GM18868 (cell line): Measurements from ENCODE around the gene PDLIM7.
"Not testable (repeated sequence)": the region's sequence is repeated elsewhere in the genome, so short reads cannot be mapped to it uniquely, and the experiment has no call there.

Source experiments
- ATAC-seq: cut with Tn5 transposase; IDR thresholded peaks from one replicate; pipeline ENCODE4 v1.9.1; 2021; ENCODE audit warnings: mild to moderate bottlenecking, moderate library complexity; ENCODE audit not compliant: unreplicated experiment

Gene PDLIM7, protein sequence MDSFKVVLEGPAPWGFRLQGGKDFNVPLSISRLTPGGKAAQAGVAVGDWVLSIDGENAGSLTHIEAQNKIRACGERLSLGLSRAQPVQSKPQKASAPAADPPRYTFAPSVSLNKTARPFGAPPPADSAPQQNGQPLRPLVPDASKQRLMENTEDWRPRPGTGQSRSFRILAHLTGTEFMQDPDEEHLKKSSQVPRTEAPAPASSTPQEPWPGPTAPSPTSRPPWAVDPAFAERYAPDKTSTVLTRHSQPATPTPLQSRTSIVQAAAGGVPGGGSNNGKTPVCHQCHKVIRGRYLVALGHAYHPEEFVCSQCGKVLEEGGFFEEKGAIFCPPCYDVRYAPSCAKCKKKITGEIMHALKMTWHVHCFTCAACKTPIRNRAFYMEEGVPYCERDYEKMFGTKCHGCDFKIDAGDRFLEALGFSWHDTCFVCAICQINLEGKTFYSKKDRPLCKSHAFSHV

DNA sequence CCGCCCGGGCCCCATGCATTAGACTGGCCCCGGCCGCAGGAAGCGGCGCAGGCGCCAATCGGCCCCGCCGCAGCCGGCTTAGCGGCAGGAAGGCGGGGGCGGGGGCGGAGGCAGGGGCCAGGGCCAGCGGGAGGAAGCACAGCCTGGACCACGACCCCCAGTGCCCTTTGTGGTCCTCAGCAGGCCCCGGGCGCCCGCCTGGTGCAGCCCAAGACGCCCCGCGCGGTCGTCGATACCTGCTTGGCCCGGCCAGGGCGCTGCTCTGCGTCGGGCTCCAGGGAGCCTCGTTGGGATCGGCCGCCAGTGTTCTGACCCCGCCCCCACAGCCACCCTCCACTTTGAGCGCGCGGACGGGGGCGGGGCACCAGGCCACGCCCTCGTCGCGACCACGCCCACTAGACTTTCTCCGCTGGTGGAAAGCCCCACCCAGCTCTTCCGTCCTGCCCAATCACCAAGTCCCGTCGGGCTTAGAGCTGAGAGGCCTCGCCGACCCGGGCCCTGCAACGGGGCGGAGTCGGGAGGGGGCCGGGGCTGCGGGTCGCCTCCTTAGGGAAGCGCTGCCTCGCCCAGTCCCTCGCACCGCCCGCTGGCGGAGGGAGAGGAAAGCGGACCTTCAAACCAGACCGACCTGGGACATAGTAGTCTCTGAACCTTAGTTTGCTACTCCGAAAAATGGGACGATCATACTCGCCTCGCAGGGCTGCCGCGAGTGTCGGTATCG, at the start of gene PDLIM7:
Gene PDLIM7 (minus strand): TSS at position 313 of the 721 bp plus-strand sequence. CDS start 1,092 bp downstream, outside the sequence.
- ATAC-seq = peak; percentile 72

DNA sequence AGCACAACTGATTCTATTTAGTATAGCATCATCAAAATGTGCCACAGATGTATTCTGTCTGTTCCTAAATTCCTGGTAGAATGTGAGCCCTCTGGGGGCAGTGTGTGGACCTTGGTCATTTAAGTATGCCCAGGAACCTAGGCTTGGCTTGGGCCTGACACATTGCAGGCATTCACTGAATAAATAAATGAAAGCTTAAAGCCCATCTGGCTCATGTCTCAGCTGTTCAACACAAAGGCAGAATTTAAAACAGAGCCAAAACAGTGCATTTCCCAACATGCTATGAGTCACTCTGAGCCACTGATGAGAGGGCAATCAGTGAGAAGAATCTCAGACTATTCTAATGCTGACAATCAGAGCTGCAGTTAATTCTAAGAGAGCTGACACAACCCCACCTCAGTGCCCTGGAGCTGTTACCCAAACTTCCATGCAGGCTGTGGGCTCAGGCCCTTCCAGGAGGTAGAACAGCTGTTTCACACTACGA, 48.9 kb upstream of the PDLIM7 start:
- ATAC-seq = no peak

DNA sequence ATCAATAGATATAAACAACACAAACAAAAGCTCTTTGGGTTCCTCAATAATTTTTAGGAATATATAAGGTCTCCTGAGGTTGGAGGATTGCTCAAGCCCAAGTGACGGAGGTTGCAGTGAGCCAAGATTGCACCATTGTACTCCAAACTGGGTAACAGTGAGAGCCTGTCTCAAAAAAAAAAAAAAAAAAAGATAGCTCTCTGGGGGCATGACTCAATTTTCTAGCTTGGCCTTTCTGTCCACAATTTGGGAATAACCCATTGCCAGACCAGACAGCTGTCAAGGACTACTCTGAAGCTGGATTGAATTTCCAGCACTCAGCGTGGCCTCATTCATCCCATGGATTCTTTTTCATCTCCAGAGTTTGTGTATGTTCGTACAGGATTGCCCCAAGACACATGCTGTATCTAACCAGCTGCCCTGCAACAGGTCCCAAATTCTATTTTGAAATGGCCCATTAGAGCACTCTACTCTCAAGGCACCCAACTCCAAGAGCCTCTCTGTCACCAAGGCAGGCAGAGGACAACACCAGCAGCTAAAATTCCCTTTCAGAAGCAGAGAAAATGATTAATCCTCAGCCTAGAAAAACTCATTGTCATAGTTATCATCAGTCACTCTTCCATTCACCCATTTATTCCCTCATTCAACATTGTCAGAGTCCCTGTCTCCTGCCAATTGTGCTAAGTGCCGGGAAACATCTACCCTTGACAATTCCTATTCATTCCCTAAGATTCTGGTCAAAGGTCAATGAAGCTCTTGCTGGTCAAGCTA, 48.3 kb upstream of the PDLIM7 start:
- ATAC-seq = no peak

DNA sequence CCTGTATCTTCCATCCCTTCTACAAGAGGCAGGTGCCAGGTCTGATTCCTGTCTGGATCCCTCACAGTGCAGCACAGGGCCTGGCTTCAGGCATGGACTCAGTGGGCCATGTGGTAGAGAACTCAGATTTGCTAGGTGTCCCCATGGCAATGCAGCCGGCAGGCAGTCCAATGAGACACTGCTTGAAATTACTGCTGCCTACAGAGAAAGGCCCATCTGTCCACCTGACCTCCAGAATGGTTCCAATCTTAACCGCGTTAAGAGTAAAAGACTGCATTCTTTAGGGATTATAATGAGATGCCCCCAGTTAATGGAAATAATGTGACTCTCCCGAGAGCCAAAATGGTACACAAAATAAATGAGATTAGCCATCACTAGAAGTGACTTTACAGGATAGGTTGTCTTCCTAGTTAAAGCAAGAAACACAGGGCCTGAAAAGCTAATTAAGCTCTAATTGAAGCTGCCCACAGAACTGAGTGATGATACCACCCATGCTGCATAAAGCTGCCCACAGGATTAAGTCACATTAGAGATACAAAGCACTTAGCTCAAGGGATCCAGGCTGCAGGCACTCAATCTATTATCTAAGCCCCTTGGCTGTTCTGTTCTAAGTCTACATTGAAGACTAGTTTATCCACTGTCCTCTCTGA, 45.5 kb upstream of the PDLIM7 start:
- ATAC-seq = no peak

DNA sequence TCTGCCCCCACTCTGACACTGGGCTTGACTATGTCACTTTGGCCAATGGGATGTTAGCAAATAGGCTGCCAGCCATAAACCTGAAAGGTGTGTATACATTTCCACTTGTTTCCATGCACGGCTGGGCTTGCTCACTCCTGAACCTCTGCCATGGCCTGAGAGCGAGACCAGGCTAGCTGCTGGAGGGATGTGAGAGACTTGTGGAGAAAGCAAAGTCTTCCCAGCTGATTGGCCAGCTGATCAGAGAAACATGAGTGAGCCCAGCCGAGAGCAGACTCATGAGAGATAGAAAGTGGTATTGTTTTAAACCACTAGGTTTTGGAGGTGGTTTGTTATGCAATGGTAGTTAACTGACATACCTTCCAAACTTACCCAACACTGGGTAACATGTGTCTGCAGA, 43.0 kb upstream of the PDLIM7 start:
- ATAC-seq = no peak

DNA sequence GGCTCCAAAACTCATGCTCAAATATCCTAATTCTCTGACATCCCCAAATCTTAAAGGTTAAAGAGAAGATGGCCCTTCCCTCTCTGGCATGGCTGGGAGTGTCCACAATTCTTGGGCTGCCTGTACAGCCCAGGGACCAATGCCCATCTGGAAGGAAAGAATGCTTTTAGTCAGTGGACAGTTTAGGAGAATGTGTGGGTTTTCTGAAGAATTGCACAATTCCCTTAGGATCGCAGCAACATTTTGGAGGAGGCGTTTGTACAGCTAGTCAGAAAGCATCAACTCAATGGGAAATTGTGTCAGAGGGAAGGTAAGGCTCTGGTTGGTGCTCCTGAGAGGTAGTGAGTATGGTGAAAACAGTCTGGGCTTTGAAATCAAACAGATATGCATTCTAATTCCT, 42.0 kb upstream of the PDLIM7 start:
- ATAC-seq = no peak

DNA sequence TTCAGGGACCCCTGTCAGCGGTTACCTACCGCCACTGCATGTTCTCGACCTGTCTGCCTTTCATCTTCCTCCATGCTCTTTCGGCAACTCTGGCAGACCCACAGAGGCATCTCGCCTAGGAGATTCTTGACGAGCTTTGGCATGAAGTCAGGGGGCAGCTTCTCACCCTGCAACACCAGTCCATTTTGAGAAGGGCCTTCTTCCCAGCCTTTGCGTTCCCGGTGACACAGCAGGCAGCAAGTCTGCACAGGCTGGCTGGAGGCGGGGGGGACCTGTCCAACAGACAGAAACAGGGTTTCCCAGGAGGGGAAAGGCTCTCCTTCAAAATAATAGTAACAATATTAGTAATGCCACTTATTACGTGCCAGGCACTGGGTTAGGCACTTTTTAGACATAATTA, 41.5 kb upstream of the PDLIM7 start:
- no peak for ATAC-seq

DNA sequence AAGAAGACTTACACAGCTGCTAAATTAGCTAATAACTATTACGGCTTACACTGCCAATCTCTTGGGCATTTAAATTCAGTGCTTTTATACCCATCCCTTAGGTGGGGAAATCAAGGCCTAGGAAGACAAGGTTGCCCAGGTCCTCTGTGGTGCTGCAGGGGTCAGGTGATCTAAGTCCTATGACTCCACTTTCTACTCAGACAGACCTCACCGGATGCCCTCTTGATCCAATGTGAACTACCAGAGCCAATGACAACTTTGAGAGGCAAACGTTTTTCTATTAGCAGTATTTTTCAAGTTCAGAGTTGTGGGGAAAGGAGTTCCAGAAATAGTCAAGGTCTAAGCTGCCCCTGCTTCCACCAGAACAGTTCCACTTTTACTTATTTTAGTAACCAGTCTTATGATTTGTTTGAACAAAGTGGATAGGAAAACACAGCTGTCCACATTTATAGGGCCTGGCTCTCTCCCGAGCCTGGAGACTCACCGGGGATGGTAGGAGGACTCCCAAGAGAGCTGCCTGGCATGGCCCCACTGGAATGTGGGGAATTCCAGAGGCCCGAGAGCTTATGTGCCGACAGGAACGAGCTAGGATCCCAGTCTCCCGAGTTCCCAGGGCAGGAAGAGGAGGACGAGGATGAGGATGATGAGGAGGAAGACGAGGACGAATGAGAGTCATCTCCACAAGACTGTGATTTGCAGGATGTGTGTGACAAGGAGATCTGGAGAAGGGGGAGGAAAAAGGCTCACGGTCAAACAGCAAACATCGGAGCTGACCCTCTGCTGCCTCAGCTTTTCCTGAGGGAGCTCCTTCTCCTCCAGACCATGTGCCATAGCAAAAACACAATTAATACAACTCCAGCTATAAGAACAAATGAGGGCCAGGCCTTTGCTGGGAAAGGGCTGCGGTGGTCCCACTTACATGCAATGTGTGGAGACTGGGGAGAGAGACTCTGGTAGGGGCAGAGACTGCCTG, 40.3 kb upstream of the PDLIM7 start:
- no peak for ATAC-seq

DNA sequence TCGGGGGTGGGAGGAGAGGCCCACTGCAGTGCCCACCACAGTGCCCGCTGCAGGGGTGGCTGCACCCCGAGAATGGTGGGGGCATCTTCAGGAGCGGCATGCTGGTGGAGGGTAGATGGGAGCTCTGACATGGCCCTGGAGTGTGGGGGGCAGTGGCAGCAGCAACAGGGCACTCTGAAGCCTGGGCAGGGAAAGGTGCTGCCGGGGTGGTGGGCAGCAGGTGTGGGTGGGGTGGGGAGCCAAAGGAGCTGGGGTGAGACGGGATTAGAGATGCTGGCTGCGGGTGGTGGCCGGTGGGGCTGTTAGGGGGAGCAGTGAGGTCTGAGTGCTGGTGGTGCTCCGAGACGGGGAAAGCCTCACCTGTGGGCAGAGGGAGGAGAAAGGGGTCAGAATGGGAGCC, 39.0 kb upstream of the PDLIM7 start:
- no peak for ATAC-seq

DNA sequence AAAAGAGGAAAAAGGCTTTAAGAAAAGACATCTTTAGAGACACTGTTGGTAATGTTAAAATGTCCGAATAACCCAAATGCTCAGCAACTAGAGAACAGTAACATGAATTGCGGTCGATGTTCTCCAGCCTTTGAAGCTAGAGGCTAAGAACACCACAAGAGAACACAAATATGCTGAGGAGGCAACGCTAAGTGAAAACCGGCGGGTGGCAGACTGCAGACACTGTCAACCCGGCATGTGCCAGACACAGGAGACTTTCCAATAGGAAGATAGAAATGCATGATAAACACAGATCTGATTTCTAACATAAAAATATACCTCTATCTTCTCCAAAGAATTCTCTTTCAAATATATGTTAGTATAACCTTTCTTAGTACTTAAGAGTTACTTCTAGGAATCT, 37.7 kb upstream of the PDLIM7 start:
- ATAC-seq = no peak

DNA sequence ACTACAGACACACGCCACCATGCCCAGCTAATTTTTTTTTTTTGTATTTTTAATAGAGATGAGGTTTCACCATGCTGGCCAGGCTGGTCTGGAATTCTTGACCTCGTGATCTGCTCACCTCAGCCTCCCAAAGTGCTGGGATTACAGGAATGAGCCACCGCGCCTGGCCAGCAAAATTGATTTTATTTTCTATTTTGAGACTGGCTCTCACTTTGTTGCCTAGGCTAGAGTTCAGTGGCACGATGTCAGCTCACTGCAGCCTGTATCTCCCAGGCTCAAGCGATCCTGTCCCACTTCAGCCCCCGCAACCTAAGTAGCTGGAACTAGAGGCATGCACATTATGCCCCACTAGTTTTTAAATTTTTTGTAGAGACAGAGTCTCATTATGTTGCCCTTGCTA, 37.0 kb upstream of the PDLIM7 start:
- ATAC-seq = not testable (repeated sequence)

DNA sequence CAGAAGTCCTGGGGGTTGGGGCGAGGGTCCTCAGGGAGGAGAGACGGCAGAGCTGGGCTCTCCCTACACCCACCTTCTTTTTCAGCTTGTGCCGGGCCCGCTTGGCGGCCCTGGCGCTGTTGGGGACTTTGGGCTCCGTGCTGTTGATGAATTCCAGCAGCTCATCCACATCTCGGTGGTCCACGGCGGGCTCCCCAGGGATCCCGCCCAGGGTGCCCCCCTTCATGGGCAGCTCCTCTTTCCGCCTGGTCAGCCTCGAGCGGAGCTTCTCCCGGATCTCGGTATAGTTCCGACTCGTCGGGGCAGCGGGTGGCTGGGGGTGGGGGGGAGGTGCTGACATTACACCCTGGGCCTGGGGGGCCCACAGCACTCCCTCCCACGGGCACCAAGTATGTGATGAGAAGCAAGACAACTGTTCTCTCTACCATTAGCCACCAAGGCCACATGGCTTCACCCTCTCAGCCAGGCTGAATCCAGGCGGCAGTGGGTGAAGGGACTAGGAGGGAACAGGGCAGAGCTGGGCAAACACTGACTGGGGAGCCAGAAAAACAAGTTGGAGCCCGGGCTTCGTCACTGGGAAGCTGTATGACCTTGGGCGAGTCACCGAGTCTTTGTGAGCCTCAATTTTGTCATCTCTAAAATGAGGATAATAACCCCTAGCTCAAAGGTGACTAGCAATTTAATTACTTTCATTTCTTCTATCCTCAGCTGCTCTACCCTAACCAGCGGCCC, 34.0 kb upstream of the PDLIM7 start:
- no peak for ATAC-seq

DNA sequence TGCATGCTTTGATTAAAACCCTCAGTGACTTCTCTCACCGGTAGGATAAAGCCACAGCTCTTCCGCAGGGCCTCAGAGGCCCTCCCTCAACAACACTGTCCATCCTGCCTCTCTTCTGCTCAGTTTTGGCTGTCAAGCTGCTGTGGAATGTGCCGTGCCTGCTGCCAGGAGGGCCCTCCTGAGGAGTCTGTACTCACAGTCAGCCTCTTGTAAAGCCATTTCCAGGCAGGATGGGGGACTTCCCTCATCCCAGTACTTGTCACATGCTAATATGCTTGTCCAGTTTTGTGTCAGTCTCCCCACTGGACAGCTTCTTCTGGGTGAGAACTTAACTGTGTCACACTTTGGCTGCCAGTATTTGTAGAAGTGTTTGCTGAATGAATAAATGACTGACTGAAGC, 33.2 kb upstream of the PDLIM7 start:
- no peak for ATAC-seq

DNA sequence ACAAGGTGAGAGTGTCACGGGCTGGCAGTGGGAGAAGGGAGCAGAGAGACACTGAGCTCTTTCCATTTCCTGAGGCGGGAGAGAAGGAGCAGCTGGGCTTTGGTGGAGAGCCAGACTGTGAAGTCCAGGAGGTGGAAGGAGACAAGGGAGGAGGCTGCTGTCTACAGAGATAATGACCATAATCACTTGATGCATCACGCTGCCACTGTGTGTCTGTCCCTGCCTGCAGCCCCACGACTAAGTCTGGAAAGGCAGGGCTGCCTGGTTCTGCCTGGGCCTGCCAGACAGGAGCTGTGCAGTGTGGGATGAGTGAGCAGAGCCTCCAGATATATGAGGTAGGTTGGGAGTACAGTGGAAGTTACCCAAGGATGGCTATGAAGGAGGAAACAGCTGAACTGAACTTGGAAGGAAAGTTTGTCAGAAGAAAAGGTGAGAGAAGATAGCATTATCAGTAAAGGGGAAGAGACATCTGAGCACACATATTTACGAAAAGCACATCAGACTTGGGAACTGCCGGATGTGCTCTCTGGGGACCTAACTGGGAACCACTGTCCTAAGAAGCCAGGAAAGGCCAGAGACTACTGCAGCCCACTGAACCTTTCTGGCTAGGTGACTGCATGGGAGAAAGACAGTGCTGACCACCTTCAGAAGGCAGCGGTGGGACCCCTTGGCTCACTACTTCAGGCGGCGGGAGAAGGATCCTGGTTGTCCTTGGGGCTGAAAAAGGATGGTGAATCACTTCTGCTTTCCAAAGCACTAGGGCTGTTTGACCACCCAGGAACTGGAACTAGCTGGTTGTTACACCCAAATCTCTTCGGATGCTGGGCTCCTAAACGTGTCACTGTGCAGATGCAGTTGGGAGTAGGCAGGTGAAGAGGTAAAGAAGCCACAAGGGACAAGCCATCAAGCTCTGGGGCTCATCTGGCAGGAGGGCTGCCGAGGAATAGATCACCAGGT, 32.1 kb upstream of the PDLIM7 start:
- ATAC-seq = no peak

DNA sequence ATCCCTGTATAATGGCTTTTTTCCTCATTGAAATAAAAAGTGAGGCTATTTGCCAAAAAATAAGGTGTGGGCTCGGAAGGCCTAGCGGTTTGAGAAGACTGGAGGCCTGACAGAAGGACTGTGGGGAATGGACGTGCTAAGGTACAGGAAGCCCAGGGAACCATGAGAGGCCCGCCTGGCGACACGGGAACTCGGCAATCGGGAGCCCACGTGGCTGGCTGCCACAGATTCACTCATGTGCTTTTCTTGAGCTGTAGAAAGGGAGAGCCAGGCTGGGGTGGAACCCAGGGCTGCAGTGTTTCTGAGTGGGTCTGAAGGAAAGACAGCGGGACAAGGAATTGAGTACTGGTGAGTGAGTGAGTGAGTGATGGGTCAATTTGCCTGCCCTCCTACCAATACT, 31.2 kb upstream of the PDLIM7 start:
- ATAC-seq = no peak

DNA sequence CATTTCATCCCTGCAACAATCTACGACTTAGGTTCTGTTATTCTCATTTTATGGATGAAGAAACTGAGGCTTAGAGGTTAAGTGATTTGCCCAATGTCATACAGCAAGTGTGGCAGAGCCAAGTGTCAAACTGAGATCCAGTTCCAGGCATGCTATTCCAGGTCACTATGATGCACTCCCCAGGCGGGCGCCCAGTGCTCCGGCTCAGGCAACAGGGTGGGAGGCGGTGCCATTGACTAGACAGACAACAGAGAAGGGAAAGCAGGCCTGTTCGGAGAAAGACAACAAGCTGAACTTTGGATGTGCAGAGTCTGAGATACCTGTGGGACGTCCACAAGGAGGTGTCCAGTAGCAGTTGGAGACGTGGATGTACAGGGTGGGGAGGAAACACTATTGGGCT, 30.2 kb upstream of the PDLIM7 start:
- no peak for ATAC-seq

DNA sequence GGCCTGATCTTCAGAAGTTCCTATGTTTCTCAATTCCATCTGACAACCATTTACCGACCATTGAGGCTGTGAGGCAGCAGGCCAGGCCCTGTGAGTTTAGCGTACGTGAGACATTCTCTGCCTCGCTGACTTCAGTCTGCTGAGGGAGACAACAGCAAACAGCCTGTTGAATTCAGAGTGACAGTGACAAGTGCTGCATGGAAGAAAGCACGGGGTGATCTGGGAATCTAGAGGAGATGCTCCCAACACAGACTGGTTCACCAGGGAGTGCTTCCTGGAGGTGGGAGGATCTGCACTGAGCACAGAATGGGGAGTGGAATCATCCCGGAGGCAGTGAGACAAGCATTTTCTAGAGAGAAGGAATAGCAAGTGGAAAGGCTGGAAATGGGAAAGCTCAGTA, 29.4 kb upstream of the PDLIM7 start:
- ATAC-seq = no peak

DNA sequence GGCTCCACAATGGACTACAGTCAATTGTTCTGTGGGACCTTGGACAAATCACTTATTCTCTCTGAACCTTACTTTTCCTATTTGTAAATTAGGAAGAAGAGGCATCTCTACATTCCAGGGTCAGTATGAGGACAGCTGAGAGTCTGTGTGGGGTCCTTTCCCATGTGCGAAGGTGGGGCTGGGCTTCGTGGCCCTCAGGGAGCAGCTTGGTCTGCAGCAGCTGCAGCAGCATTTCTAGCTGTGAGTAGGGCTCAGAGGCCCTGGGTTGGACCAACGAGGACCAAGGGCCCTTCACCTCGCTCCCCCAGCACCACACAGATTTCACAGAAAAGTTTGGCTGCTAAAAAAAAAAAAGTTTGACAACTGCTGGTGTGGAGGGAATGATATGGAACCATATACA, 28.8 kb upstream of the PDLIM7 start:
- ATAC-seq = no peak
